Activated naive CD8-positive, alpha-beta T cell (primary cell): Measurements from ENCODE around the gene GCSAM.
A peak's percentile ranks its signal among the peaks of the same experiment; 100 is the strongest.

Experiments used
- H3K27ac Mint-ChIP-seq: one replicate; pipeline ENCODE4 v1.8.0; 2021; ENCODE audit warnings: mixed read lengths
- H3K27me3 Mint-ChIP-seq: one replicate; pipeline ENCODE4 v1.8.0; 2021; ENCODE audit warnings: mixed read lengths
- H3K36me3 Mint-ChIP-seq: one replicate; pipeline ENCODE4 v1.8.0; 2021; ENCODE audit warnings: mixed read lengths
- H3K4me1 Mint-ChIP-seq: one replicate; pipeline ENCODE4 v1.8.0; 2021; ENCODE audit warnings: low read depth, mixed read lengths
- H3K4me3 Mint-ChIP-seq: one replicate; pipeline ENCODE4 v1.8.0; 2021; ENCODE audit warnings: mild to moderate bottlenecking, mixed read lengths
- H3K9me3 Mint-ChIP-seq: one replicate; pipeline ENCODE4 v1.8.0; 2021; ENCODE audit warnings: low read depth, mixed read lengths

The GCSAM gene

DNA sequence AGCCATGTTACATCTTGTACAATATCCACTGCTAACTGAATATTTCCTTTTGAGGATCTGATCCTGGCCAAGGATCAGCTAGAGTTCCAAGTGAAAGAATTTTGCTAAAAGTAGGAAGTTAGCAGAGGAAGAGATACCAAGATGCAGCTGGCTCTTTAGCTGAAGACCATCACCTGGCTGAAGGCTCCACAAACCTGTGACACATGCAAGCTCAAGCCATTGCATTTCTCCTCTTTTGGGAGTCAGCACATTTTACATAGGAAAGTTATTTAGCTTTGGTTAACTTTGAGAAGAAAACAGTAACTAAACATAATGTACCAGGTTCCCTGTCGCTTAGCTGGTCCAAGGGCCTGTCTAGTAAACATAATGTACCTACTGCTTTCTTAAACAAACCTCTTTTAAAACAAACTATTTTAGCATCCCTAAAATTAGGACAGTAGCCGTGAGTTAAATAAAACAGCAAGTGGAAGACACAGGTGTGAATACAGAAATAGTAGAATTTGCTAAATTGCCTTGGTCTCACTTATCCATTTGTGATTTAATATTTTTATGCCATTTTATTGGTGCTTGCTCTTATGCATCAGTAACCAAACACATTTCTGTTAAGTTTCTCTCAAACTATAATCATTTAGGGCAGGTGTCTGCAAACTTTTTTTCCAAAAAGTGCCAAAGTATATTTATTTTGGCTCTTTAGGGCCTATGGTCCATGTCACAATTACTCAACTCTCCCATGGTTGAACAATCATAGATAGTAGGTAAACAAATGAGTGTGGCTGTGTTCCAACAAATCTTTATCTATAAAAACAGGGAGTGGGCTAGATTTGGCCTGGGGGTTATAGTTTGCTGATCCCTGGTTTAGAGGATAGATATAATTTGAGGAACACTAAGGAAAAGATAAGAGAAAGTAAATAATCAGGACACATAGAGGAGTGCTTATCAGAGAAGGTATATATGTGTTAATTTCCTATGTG is 11.2 kb downstream of the GCSAM start:
- Mint-ChIP-seq H3K4me1 (peaks cover 50% of the 10 kb centered on the region), H3K36me3 (peaks cover 8% of the 10 kb centered on the region), H3K9me3 (no peaks in the 10 kb centered on the region), H3K4me3 (no peak overlapping the region), H3K27me3 (no peaks in the 10 kb centered on the region), H3K27ac (no peak overlapping the region)

DNA sequence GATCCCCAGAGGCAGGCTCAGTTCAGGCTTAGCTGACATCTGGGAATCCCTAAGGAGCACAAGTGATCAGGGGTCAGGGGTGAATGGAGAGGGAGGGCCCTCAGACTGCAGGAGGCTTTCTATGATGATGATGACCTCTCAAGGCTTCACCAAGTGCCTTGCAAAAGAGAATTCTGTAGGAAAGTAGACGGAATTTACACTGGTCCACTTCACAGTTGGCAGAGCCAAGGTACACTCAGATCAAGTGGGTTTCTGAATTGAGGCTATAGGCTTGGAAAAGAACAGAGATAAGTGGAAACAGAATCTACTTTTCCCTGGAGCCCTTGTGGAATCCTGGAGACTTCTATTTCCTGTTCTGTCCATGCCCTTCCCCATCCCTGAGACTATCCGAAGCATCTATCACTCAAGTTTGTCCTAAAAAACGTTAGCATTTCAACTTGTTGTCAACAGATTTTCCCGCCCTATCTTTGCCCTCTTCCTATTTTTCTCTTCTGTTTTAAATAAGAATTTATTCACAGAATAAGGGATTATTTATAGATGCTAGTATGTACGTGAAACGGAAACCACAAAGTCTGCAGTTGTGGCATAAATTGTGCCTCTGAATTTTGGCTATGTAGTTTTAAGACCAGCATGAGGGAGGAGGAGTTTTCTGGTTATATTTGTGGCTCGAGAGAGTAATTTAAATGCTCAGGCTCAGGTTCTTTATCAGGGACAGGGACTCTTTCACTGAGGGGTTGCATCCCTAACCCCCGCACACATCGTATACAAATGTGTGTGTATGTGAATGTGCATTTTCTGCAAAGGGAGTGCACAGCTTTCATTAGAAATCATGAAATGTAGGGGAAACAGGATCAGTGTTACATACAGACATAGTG is 12.8 kb downstream of the GCSAM start:
- Mint-ChIP-seq H3K27ac (no peak overlapping the region), H3K9me3 (no peaks in the 10 kb centered on the region), H3K27me3 (no peaks in the 10 kb centered on the region), H3K36me3 (peaks cover 5% of the 10 kb centered on the region), H3K4me3 (no peak overlapping the region), H3K4me1 (peaks cover 37% of the 10 kb centered on the region)

DNA sequence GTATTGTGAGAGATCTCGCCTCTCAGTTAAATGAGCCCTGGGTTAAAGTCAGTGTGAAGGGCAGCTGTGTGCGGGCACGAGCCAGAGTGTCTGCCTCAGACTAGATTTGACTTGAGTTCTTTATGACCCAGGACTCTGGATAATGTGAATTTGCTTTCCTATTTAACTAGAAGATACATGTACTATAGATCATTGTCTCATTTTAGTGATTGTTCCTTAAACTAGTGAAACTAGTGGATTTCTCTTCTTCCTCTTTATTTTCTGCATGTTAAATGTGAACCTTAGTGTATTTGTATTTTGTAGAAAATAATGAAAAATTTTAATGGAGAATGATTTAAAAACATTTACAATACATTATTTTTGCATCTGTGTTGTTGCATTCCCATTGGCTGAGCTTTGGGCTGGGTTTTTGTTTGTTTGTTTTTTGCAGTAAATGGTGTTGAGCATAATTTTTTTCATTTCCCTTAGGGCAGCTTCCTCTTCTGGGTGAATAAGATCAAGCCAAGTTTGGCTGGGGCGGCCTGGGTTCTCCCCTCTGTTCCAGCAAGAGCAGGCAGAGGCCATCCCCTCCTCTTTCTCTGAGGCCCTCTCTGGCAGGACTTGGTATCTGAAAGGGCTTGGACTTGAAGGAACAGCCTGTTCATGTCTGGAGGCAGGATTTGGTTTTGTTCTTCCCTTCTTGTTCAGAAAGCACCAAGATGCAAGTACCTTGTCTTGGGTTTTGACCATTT is 15.0 kb downstream of the GCSAM start:
- Mint-ChIP-seq H3K4me3 (no peak overlapping the region), H3K4me1 (peaks cover 40% of the 10 kb centered on the region), H3K9me3 (no peaks in the 10 kb centered on the region), H3K27me3 (no peaks in the 10 kb centered on the region), H3K27ac (no peak overlapping the region), H3K36me3 (peaks cover 3% of the 10 kb centered on the region)

DNA sequence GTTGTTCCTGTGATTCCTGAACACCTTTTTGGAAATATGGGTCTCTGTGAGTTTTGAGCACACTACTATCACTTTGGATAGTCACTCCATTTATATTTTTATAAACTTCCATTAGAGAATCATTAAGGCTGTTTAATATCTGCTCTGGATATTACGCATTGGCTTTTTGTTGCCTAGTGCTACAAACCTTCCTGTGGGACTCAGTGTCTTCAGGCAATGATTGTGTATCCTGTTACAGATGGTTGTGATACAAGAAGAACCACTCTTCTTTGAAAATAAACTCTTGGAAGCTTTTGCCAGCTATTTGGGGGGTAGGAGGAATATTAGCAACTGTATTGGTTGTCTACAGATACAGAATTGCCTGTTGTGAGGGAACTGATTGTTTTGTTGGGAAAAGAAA is 15.6 kb downstream of the GCSAM start:
- peaks cover 3% of the 10 kb centered on the region for H3K36me3 Mint-ChIP-seq
- no peaks in the 10 kb centered on the region for H3K9me3 Mint-ChIP-seq
- H3K4me3 Mint-ChIP-seq, result no peak overlapping the region
- no peak overlapping the region for H3K27ac Mint-ChIP-seq
- H3K27me3 Mint-ChIP-seq, result no peaks in the 10 kb centered on the region
- H3K4me1 Mint-ChIP-seq, result peaks cover 40% of the 10 kb centered on the region

DNA sequence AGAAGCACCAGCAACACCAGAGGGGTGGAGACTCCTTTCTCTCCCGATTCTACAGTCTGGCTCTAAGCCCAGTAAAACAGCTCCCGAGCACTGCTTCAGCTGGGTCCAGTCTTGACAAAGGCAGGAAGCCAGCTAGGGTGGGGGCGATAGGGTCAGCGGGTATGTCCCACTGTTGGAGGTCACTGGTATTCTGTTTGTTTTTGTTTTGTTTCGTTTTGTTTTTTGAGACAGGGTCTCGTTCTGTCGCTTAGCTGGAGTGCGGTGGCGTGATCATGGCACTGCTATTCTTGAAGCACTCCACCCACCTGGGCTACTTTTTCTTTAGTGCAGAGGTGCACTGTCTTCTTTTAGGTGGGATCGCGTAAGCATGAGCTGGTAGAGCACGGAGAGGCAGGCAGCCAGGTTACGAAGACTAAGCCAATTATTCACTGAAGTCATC is 16.3 kb downstream of the GCSAM start:
- Mint-ChIP-seq H3K27ac (no peak overlapping the region), H3K27me3 (no peaks in the 10 kb centered on the region), H3K9me3 (no peaks in the 10 kb centered on the region), H3K36me3 (peaks cover 3% of the 10 kb centered on the region), H3K4me1 (peaks cover 41% of the 10 kb centered on the region), H3K4me3 (peak overlapping the region; percentile 8)

- Mint-ChIP-seq H3K4me3 (no peak overlapping the region), H3K9me3 (no peaks in the 10 kb centered on the region), H3K36me3 (peaks cover 3% of the 10 kb centered on the region), H3K4me1 (peaks cover 34% of the 10 kb centered on the region), H3K27ac (no peak overlapping the region), H3K27me3 (no peaks in the 10 kb centered on the region)
Measured at GRCh38 chr3:112115806-112116383, 17.2 kb downstream of the GCSAM start.

DNA sequence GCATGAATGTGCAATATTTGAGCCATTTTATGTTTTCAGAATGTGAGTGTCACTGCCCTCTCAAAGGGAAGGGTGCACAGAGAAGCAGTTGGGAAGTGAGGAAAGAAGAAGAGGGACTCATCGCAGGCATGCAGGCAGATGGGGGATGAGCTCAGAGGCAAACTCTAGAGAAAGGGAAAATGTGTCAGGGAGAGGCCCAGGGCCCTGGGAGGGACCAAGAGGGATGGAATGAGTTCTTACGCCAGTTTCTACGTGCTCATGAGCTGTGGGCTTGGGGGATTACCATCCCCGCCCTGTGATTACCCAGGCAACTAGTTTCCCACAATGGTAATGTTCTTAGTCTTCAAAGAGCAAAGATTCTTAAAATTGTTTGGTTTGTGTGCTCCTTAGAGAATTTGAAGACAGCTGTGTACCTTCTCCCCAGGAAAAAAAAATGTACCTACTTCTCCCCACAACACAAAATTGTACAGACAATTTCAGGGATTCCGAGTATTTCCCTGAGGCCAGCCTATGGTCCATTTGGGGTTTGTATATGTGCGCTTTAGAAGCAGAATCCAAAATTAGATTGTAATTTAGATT is 17.8 kb downstream of the GCSAM start:
- Mint-ChIP-seq H3K36me3 (peaks cover 3% of the 10 kb centered on the region), H3K4me3 (no peak overlapping the region), H3K4me1 (peaks cover 29% of the 10 kb centered on the region), H3K27ac (no peak overlapping the region), H3K27me3 (no peaks in the 10 kb centered on the region), H3K9me3 (no peaks in the 10 kb centered on the region)

DNA sequence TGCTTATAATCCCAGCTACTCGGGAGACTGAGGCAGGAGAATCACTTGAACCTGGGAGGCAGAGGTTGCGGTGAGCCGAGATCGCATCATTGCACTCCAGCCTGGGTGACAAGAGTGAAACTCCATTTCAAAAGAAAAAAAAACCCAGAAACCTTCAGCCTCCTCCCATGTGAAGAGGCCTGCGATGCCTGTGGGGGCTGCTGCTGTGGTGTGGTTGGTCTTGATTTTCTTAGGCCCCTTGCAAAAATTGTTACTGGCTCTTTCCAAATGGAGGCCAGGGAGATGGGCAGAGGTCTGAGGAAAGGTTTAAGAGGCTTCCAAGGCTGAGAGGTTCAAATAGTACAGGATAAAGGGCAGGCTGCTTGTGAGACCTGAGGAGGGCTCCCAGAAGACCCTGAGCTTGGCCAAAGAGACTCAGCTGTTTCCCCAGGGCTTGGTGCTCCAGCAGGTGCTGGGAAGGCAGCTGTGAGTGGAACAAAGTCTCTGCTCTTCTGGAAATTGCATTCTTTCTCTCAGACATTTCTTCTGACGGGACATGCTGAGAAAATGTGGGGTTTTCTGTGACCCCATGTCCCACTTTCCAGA is 18.4 kb downstream of the GCSAM start:
- H3K4me3 Mint-ChIP-seq, result no peak overlapping the region
- H3K4me1 Mint-ChIP-seq, result peaks cover 24% of the 10 kb centered on the region
- no peaks in the 10 kb centered on the region for H3K27me3 Mint-ChIP-seq
- H3K9me3 Mint-ChIP-seq, result no peaks in the 10 kb centered on the region
- peaks cover 2% of the 10 kb centered on the region for H3K36me3 Mint-ChIP-seq
- H3K27ac Mint-ChIP-seq, result no peak overlapping the region

- H3K27me3 Mint-ChIP-seq, result no peaks in the 10 kb centered on the region
- no peak overlapping the region for H3K27ac Mint-ChIP-seq
- peaks cover 10% of the 10 kb centered on the region for H3K4me1 Mint-ChIP-seq
- no peaks in the 10 kb centered on the region for H3K9me3 Mint-ChIP-seq
- H3K4me3 Mint-ChIP-seq, result no peak overlapping the region
- H3K36me3 Mint-ChIP-seq, result no peaks in the 10 kb centered on the region
Measured at GRCh38 chr3:112111785-112112402, 21.2 kb downstream of the GCSAM start.

DNA sequence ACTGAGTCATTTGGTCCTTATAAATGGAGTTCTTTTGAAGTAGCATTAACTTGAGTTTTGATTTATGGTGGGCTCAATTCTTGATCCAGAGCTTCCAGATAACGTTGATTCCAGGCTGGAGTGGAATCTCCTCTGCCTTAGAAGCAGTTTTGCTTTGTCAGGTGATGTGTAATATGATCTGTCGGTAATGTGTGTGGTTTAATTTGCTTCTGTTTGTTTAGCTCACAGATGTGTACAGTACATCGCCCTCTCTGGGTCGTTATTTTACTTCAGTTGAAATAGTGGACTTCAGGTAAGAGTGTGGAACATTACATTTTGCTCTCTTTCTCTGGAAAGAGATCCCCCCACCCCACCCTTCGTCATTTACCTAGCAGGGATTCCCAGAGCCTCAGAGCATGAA is 23.7 kb downstream of the GCSAM start:
- H3K36me3 Mint-ChIP-seq, result no peaks in the 10 kb centered on the region
- peaks cover 4% of the 10 kb centered on the region for H3K4me1 Mint-ChIP-seq
- H3K4me3 Mint-ChIP-seq, result no peak overlapping the region
- no peaks in the 10 kb centered on the region for H3K27me3 Mint-ChIP-seq
- no peaks in the 10 kb centered on the region for H3K9me3 Mint-ChIP-seq
- no peak overlapping the region for H3K27ac Mint-ChIP-seq

GRCh38 chr3:112104774-112105173 is 28.3 kb downstream of the GCSAM start:
- no peak overlapping the region for H3K27ac Mint-ChIP-seq
- no peaks in the 10 kb centered on the region for H3K9me3 Mint-ChIP-seq
- peaks cover 6% of the 10 kb centered on the region for H3K36me3 Mint-ChIP-seq
- H3K27me3 Mint-ChIP-seq, result peaks cover 2% of the 10 kb centered on the region
- H3K4me1 Mint-ChIP-seq, result no peaks in the 10 kb centered on the region
- H3K4me3 Mint-ChIP-seq, result no peak overlapping the region

- Mint-ChIP-seq H3K27me3 (peaks cover 2% of the 10 kb centered on the region), H3K36me3 (peaks cover 11% of the 10 kb centered on the region), H3K9me3 (peaks cover 4% of the 10 kb centered on the region), H3K27ac (no peak overlapping the region), H3K4me3 (no peak overlapping the region), H3K4me1 (peaks cover 6% of the 10 kb centered on the region)
Measured at GRCh38 chr3:112101916-112102315, 31.1 kb downstream of the GCSAM start.

DNA sequence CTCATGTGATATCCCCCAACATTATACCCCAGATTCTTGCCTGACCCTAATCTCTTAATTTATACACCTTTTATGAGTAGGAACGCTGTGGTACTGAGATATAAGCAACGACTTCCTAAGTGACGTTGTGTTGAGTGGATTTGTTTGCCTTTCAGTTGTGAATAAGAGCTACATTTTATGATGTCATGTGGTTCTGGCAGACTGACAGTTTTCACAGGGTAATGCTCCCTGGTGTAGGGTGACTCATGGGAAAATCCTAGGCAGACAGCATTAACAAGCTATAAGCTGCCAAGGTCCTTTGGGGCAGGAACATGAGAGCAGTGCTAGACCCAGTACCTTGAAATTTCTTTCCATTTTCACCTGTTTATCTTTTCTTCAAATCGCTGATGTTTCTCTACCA is 35.7 kb downstream of the GCSAM start:
- Mint-ChIP-seq H3K4me1 (peaks cover 15% of the 10 kb centered on the region), H3K36me3 (peaks cover 4% of the 10 kb centered on the region), H3K27ac (no peak overlapping the region), H3K9me3 (peaks cover 4% of the 10 kb centered on the region), H3K4me3 (no peak overlapping the region), H3K27me3 (no peaks in the 10 kb centered on the region)
